Measurements from ENCODE around the gene TEAD1.

The TEAD1 gene

GRCh38 chr11:12915093-12915492, 240.9 kb downstream of the TEAD1 start:
- DNase-seq = no peak

- no peak for DNase-seq
Observed at GRCh38 chr11:12917822-12918221, 243.6 kb downstream of the TEAD1 start.

GRCh38 chr11:12918667-12919066, 244.4 kb downstream of the TEAD1 start:
- DNase-seq = no peak

- DNase-seq = no peak
Observed at GRCh38 chr11:12922418-12922817, 248.2 kb downstream of the TEAD1 start.

- DNase-seq = no peak
Observed at GRCh38 chr11:12922980-12923507, 248.8 kb downstream of the TEAD1 start.

- no peak for DNase-seq
Observed at GRCh38 chr11:12924650-12925049, 250.4 kb downstream of the TEAD1 start.

GRCh38 chr11:12925520-12925919, 251.3 kb downstream of the TEAD1 start:
- DNase-seq = no peak

GRCh38 chr11:12927221-12927620, 253.0 kb downstream of the TEAD1 start:
- no peak for DNase-seq

- no peak for DNase-seq
Observed at GRCh38 chr11:12927886-12928285, 253.7 kb downstream of the TEAD1 start.

GRCh38 chr11:12930850-12931249, 256.6 kb downstream of the TEAD1 start:
- DNase-seq = no peak

- no peak for DNase-seq
Observed at GRCh38 chr11:12932485-12932884, 258.3 kb downstream of the TEAD1 start.

GRCh38 chr11:12936200-12936599, 262.0 kb downstream of the TEAD1 start:
- DNase-seq = no peak

GRCh38 chr11:12938590-12939247, 264.5 kb downstream of the TEAD1 start:
- DNase-seq = no peak

- no peak for DNase-seq
Observed at GRCh38 chr11:12941671-12942070, 267.4 kb downstream of the TEAD1 start.

GRCh38 chr11:12942157-12942556, 267.9 kb downstream of the TEAD1 start:
- no peak for DNase-seq

GRCh38 chr11:12943311-12943710, 269.1 kb downstream of the TEAD1 start:
- DNase-seq = no peak

- no peak for DNase-seq
Observed at GRCh38 chr11:12944889-12945288, 270.7 kb downstream of the TEAD1 start.

GRCh38 chr11:12949453-12949852, 275.2 kb downstream of the TEAD1 start:
- DNase-seq = no peak

- DNase-seq = no peak
Observed at GRCh38 chr11:12950670-12951069, 276.4 kb downstream of the TEAD1 start.

GRCh38 chr11:12951376-12951775, 277.2 kb downstream of the TEAD1 start:
- DNase-seq = no peak

- DNase-seq = no peak
Observed at GRCh38 chr11:12952094-12952493, 277.9 kb downstream of the TEAD1 start.

GRCh38 chr11:12958986-12959385, 284.8 kb downstream of the TEAD1 start:
- DNase-seq = no peak

- DNase-seq = no peak
Observed at GRCh38 chr11:12961615-12962014, 287.4 kb downstream of the TEAD1 start.

- DNase-seq = no peak
Observed at GRCh38 chr11:12962306-12962705, 288.1 kb downstream of the TEAD1 start.

- no peak for DNase-seq
Observed at GRCh38 chr11:12963051-12963450, 288.8 kb downstream of the TEAD1 start.

All from SHP77 treated with DMSO at 0.1 percent for 48 hours (cell line).